Mucosa of stomach (tissue), 1 donor: ENCODE data around the gene CHD5.

Experiments used
- H3K27me3 ChIP-seq: one replicate; pipeline ENCODE4 v1.7.0; 2013; ENCODE audit warnings: mild to moderate bottlenecking, low read length; ENCODE audit not compliant: control insufficient read depth, insufficient read depth
- H3K36me3 ChIP-seq: one replicate; pipeline ENCODE4 v1.7.0; 2013; ENCODE audit warnings: low read length; ENCODE audit not compliant: control insufficient read depth, insufficient read depth
- H3K4me1 ChIP-seq: one replicate; pipeline ENCODE4 v1.7.0; 2013; ENCODE audit warnings: mild to moderate bottlenecking, low read length; ENCODE audit not compliant: control insufficient read depth, insufficient read depth
- H3K4me3 ChIP-seq: one replicate; pipeline ENCODE4 v1.7.0; 2013; ENCODE audit warnings: low read length
- H3K9ac ChIP-seq: one replicate; pipeline ENCODE4 v1.7.0; 2013; ENCODE audit warnings: mild to moderate bottlenecking, low read length, moderate library complexity
- H3K9me3 ChIP-seq: one replicate; pipeline ENCODE4 v1.7.0; 2013; ENCODE audit warnings: mild to moderate bottlenecking, low read length, moderate library complexity; ENCODE audit not compliant: control insufficient read depth
- donor health status: Pancreatic carcinoma.

CHD5 gene

DNA sequence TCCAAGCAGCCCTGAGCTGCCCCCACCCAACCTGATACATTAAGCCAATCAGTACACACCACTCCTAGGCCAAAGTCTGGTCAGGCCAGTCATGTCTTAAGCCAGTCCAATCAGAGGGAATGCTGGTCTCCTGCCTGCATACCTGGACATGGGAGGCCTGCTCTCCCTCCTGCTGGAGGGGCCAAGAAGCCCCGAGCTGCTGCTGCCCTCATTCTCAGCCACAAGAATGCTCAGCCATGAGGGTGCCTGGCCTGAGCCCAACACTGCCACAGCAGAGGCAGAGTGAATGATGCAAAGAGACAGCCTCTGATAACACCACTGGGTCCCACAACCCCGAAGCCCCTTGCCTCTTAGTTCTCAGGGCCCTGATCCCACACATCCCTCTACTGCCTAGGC, 23.0 kb downstream of the CHD5 start:
- Histone ChIP-seq H3K4me3 (no peak overlapping the region), H3K4me1 (peaks cover 7% of the 10 kb centered on the region), H3K9ac (no peak overlapping the region), H3K36me3 (no peaks in the 10 kb centered on the region), H3K9me3 (no peaks in the 10 kb centered on the region), H3K27me3 (peaks cover 8% of the 10 kb centered on the region)

DNA sequence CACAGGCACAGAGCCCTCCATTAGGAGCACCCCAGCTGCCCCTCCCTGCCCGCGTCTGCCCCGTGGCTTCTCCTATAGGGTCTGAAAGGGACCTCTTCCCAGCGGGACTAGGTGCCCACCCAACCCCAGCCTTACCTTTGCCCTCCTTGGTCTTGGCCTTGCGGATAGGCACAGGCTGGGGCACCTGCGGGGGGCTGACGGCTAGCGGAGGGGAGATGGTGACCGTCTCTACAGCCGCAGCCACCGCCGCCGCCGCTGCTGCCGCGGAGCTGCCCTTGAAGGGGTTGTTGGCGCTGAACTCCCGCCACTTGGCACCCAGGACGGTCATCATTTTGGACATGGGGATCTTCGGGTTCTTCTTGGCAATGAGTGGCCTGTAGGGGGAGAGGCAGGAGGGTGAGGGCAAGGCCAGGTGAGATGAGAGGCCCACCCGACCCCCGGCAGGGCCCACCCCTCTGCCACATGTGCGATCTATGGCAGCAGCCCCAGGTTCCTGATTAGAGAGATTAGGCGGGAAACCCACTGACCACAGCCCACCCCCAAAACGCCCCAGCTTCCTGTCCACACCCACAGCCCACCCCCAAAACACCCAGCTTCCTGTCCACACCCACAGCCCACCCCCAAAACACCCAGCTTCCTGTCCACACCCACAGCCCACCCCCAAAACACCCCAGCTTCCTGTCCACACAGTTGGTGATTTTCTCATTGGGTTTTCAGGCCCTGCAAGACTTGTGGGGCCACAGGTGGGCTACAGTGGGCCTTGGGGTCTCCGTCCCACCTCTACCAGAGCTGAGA, 25.4 kb downstream of the CHD5 start:
- Histone ChIP-seq H3K4me1 (peaks cover 7% of the 10 kb centered on the region), H3K27me3 (peaks cover 6% of the 10 kb centered on the region), H3K9ac (no peak overlapping the region), H3K36me3 (no peaks in the 10 kb centered on the region), H3K9me3 (no peaks in the 10 kb centered on the region), H3K4me3 (no peak overlapping the region)

DNA sequence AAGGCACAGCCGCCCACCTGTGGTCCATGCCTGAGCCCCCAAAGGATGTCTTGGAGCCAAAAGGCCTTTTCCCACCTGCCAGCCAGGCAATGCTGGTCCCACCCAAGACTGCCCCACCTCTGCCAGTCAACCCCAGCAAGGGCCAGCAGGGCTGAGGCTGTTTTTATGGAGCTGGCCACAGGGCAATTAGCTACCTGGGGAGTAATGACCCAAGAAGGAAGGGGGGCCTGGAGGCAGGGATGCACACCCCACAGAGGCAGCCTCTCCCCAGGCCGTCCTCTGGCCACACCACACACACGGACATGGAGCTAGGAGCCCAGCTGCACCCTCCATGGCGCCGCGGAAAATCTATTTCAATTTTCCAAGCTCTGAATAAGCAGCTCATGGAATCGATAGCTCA, 27.2 kb downstream of the CHD5 start:
- H3K27me3 ChIP-seq: peaks cover 17% of the 10 kb centered on the region
- H3K9ac ChIP-seq: no peak overlapping the region
- no peaks in the 10 kb centered on the region for H3K36me3 ChIP-seq
- no peaks in the 10 kb centered on the region for H3K9me3 ChIP-seq
- peaks cover 10% of the 10 kb centered on the region for H3K4me1 ChIP-seq
- H3K4me3 ChIP-seq: no peak overlapping the region

DNA sequence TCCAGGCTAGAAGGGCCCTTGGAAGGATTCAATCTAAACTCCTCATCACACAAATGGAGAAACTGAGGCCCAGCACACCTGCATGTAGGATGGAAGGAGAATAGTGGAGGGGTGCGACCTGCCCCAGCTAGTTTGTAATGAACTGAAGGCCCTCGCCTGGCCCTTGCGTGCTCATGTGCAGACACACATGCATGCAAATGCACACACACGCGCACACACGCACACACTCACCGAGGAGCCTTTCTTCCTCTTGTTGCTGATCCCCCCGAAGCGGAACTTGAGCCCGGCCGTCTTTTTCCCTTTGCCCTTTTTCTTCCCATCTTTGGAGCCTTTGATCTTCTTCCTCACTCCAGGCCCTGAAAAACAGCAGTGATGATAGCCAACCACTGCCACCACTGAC, 27.9 kb downstream of the CHD5 start:
- Histone ChIP-seq H3K27me3 (peaks cover 24% of the 10 kb centered on the region), H3K9ac (no peak overlapping the region), H3K36me3 (no peaks in the 10 kb centered on the region), H3K9me3 (no peaks in the 10 kb centered on the region), H3K4me3 (no peak overlapping the region), H3K4me1 (peaks cover 6% of the 10 kb centered on the region)

DNA sequence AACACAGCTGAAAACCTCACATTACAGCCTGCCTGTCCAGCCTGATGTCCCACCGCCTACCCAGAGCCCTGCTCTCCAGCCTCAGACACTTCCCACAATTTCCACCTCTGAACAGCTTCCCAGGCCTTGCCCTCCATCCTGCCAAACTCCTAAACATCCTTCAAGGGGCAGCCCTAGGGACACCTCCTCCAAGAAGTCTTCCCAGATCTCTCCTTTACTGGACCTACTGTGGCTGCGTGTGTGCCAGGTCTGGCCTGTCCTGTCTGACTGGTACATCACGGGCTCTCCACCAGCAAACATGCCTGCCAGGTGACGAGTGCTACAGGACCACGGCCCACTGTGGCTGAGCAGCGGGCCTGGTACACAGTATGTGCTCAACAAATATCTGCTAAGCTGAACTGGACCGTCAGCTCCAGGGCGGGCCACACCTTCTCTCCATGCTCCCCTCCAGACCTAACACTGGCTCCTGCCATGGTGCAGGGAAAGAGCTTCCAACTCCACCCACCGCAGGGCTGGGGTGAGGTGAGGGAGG, 28.8 kb downstream of the CHD5 start:
- Histone ChIP-seq H3K27me3 (peaks cover 32% of the 10 kb centered on the region), H3K4me3 (no peak overlapping the region), H3K4me1 (peaks cover 4% of the 10 kb centered on the region), H3K36me3 (no peaks in the 10 kb centered on the region), H3K9me3 (no peaks in the 10 kb centered on the region), H3K9ac (no peak overlapping the region)

DNA sequence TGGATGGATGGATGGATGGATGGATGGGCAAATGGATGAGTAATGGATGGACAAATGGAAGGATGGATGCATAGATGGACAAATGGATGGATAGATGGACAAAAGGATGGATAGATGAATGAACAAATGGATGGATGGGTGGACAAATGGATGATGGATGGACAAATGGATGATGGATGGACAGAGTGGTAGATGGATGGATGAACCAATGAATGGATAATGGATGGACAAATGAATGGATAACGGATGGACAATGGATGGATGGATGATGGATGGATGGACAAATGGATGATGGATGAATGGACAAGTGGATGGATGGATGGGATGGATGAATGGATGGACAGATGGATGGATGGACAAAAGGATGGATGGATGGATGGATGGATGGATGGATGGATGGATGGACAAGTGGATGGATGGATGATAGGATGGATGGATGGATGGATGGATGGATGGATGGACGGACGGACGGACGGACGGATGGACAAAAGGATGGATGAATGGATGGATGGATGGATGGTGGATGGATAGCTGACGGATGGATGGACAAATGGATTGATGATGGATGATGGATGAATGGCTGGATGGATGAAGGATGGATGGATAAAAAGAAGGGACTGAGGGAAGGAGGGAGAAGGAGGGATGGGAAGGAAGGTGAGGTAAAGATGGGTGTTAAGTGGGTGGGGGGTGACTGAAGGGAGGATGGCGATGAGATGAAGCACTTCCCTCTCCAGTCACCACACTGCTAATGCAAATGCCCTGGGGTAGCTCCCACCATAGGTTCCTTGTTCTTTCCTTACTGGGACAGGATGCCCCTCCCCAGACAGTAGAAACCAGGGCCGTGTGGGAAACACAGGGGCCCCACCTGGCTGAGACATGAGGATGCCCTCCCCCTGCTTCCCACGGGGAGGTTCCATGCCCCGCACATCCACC, 29.8 kb downstream of the CHD5 start:
- Histone ChIP-seq H3K9me3 (no peaks in the 10 kb centered on the region), H3K36me3 (no peaks in the 10 kb centered on the region), H3K4me1 (peaks cover 4% of the 10 kb centered on the region), H3K9ac (no peak overlapping the region), H3K27me3 (peaks cover 32% of the 10 kb centered on the region), H3K4me3 (no peak overlapping the region)

DNA sequence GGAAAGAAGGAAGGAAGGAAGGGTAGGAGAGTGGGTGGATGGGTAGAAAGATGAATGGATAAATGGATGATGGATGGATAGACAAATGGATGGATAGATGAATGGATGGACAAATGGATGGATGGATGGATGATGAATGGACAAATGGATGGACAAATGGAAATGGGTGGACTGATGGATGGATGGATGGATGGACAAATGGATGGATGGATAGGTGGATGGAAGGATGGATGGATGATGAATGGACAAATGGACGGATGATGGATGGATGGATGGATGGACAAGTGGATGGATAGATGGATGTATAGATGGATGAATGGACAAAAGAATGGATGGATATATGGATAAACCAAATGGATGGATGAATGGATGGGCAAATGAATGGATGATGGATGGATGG, 30.5 kb downstream of the CHD5 start:
- Histone ChIP-seq H3K36me3 (no peaks in the 10 kb centered on the region), H3K27me3 (peaks cover 32% of the 10 kb centered on the region), H3K9me3 (no peaks in the 10 kb centered on the region), H3K9ac (no peak overlapping the region), H3K4me1 (peaks cover 4% of the 10 kb centered on the region), H3K4me3 (no peak overlapping the region)

DNA sequence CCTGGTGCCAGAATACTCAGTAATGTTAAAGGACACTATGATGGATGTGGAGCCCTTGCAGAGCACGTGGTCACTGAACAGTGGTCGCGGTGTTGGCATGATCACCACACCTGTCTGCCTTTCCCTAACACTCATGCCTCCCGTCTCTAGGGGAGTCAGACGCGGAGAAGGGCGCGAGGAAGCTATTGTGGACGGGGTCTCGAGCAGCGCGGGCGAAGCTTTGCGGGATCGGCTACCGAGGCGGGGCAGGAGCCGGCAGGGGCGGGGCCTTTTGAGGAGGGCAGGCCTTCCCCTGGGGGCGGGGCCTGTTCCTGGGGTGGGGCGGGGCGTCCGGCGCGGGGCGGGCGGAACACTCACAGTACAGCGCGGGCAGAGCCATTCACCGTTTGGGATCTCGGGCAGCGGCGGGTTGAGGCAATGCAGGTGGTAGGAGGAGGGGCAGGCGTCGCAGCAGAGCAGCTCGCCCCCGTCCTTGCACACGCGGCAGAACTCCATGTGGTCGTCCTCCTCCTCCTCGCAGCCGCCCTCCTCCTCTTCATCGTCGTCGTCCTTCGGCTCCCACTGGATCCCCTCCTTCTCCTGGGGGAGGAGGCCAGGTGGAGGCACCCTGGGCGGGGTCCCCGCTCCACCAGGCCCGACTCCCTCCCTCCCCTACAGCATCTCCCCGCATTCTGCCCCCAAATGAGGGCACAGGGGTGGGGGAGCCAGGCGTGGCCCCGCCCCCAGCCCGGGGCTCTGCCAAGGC, 31.5 kb downstream of the CHD5 start:
- Histone ChIP-seq H3K36me3 (no peaks in the 10 kb centered on the region), H3K9me3 (no peaks in the 10 kb centered on the region), H3K9ac (no peak overlapping the region), H3K4me1 (peaks cover 4% of the 10 kb centered on the region), H3K4me3 (no peak overlapping the region), H3K27me3 (peaks cover 32% of the 10 kb centered on the region)

DNA sequence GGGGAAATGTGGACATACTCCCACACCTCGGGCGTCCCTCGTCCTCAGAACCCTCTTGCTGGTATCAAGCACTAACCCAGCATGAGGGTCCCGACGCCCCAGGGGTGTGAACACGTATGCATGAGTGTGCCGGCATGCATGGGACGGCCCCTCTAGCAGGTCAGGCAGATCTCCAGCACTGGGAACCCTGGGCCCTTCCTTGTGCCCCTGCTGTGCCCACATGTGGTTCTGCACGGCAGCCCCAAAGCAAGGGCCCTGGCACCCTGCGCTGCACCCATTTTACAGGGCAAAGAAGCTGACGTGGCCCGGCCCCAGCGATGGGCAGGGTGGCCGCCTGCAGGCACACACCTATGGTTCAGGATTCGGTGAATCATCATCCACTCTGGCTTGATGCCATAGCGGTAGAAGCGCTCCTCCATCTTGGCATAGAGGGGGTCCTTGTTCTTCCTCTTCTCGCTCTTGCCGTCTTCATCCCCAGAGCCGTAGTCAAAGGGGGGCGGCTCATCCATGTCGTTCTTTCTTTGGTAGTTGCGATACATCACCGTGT, 34.2 kb downstream of the CHD5 start:
- Histone ChIP-seq H3K4me3 (no peak overlapping the region), H3K9me3 (no peaks in the 10 kb centered on the region), H3K36me3 (no peaks in the 10 kb centered on the region), H3K9ac (no peak overlapping the region), H3K27me3 (peaks cover 29% of the 10 kb centered on the region), H3K4me1 (peaks cover 4% of the 10 kb centered on the region)

DNA sequence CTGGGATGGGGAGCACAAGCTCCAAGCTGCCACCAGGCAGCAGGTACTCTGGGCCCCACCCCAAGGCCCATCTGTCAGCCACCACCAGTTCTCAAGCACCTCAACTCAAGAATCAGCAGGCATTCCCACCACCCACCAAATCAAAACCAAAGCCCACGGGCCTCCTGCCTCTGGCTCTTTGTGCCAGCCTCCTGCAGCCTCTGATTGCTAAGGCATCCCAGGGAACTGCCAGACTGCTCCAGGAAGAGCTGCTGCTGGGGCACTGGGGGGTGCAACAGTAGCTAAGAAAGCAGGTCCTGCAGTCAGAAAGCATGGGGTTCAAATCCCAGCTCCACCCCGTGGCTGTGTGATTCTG, 34.7 kb downstream of the CHD5 start:
- H3K4me3 ChIP-seq: no peak overlapping the region
- no peaks in the 10 kb centered on the region for H3K36me3 ChIP-seq
- H3K4me1 ChIP-seq: peaks cover 4% of the 10 kb centered on the region
- peaks cover 29% of the 10 kb centered on the region for H3K27me3 ChIP-seq
- no peak overlapping the region for H3K9ac ChIP-seq
- no peaks in the 10 kb centered on the region for H3K9me3 ChIP-seq

DNA sequence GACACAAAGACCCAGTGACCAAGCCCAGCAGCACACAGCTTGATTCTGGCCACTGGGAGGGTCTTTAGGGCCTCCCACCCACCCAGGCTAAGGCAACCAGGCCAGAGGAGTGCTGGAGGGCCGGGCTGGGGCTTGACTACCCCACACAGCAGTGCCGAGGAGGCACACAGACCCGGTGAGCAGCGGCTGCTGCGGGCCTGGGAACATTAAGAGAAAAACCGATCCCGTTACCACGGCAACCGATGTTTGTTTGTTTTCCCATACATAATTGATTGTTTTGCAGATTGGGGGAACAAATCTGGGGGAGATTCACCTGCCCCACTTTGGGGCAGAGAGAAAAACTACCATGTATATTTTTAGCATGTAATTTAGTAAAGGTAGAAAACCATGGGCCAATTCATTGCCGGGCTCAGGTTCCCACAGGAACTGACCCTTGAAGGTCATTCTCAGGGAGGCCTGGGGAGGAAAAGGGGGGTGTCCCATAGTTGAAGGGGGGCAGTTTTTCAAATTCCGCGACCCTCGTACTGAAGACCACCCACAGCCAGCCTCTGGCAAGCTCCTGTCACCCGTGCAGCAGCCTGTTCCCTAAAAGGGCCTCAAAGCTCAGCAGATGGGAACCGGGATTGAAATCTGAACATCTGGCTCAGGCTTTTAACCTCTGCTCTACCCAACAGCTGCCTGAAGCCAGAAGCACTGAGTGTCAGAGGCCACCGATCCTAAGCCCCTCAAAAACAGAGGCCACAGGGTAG, 35.3 kb downstream of the CHD5 start:
- no peak overlapping the region for H3K4me3 ChIP-seq
- no peak overlapping the region for H3K9ac ChIP-seq
- H3K36me3 ChIP-seq: no peaks in the 10 kb centered on the region
- H3K9me3 ChIP-seq: no peaks in the 10 kb centered on the region
- H3K4me1 ChIP-seq: peaks cover 4% of the 10 kb centered on the region
- H3K27me3 ChIP-seq: peaks cover 29% of the 10 kb centered on the region
